ENCODE data around the gene GPR162.

- no peak for TF ChIP-seq POLR2A (IDR thresholded peaks at IDR 0.05; ENCODE audit: extremely low read depth, insufficient read length)
- TF ChIP-seq CTCF (IDR thresholded peaks at IDR 0.05; ENCODE audit: low read depth, low read length), result no peak
- no peak for TF ChIP-seq MYC (IDR thresholded peaks at IDR 0.05; ENCODE audit: low read depth, low read length)
These were observed 32.4 kb downstream of the GPR162 start for GRCh38 chr12:6854036-6854435.

Measured in NB4 (cell line).